Esophagus squamous epithelium (tissue), 5 donors: ENCODE results near the gene NPEPL1. TPM values are rescaled to one million over a fixed set of nuclear protein-coding genes. Genes with fewer than 3 reads are reported as not detected.

Experiments used
- DNase-seq: peaks from one replicate; lab custom pipeline; 2025; lab: John Stamatoyannopoulos, UW
- H3K27ac ChIP-seq, 4 donors: fragments of 200-600 bp; sonication (generic); one replicate each; pipeline ENCODE4 v1.5.1; 2016 to 2019; ENCODE audit warnings: mild to moderate bottlenecking in 1 of 4
- H3K27me3 ChIP-seq, 4 donors: fragments of 200-600 bp; sonication (generic); 1 replicate in 3 of 4; 2 replicates in 1 of 4; pipeline versions ENCODE4 v1.5.1 to v1.6.0; 2017 to 2021; ENCODE audit warnings: antibody characterized with exemption in 1 of 4
- H3K36me3 ChIP-seq, 3 donors: fragments of 200-600 bp; sonication (generic); one replicate each; pipeline ENCODE4 v1.5.1; 2016 to 2019
- H3K4me1 ChIP-seq, 3 donors: fragments of 200-600 bp; sonication (generic); one replicate each; pipeline ENCODE4 v1.5.1; 2017 to 2019
- H3K4me3 ChIP-seq, 4 donors: fragments of 200-600 bp; sonication (generic); 1 replicate in 3 of 4; 2 replicates in 1 of 4; pipeline ENCODE4 v1.5.1; 2016 to 2019; ENCODE audit warnings: mild to moderate bottlenecking in 2 of 4, moderate library complexity in 1 of 4
- H3K9me3 ChIP-seq, 3 donors: fragments of 200-600 bp; sonication (generic); one replicate each; pipeline ENCODE4 v1.5.1; 2016 to 2019
- CTCF ChIP-seq, 6 experiments: fragments of 450-650 bp in 4 of 6; fragments of 200-600 bp in 2 of 6; sonication (generic) in 2 of 6; IDR thresholded peaks; one replicate each; pipeline ENCODE4 v1.5.1; 2016 to 2019; ENCODE audit warnings: antibody characterized with exemption in 6 of 6, mild to moderate bottlenecking in 4 of 6, moderate library complexity in 4 of 6
- POLR2A ChIP-seq, 4 donors: fragments of 450-650 bp; IDR thresholded peaks; one replicate each; pipeline ENCODE4 v1.6.1; 2017; ENCODE audit warnings: antibody characterized with exemption in 4 of 4, mild to moderate bottlenecking in 4 of 4, moderate library complexity in 3 of 4
- WGBS, 2 donors: methylation state at CpG; one replicate each; pipeline ENCODE4 v1.1.5; 2018; 5-methylcytosine and 5-hydroxymethylcytosine counted together
- intact Hi-C: fragments of 100-400 bp; cut with DNase I; formaldehyde crosslinking; loops from one replicate; pipeline ENCODE4 v1.15.0; 2022
- total RNA-seq, 4 donors: library from RNA; depleted of rRNA; stranded (reverse); fragments of >200 nt; gene quantifications; one replicate each; pipeline ENCODE4 v1.1.0, GENCODE V29; 2016
- donor health status: DM: yes; HTN: yes; CAD: no.

NPEPL1 gene
- total RNA-seq, 4 donors from 2014 or later = 16.7 to 36.0 (median 21.0) TPM

- peaks cover 0 to 66% (median 0%) of the 10 kb centered on the region in 3 donors for H3K36me3 ChIP-seq
- H3K27me3 ChIP-seq = no peaks in the 10 kb centered on the region
- no peaks in the 10 kb centered on the region for H3K4me1 ChIP-seq
- intact Hi-C loops = no loop called here
- no peak overlapping the region for H3K4me3 ChIP-seq
- no peak for DNase-seq
- H3K9me3 ChIP-seq = no peaks in the 10 kb centered on the region
- no peak for TF ChIP-seq POLR2A (IDR thresholded peaks at IDR 0.05)
- TF ChIP-seq CTCF (IDR thresholded peaks at IDR 0.05) = no peak
- WGBS, 2 donors = 91 to 98% methylated on average over 4 to 16 of the region's 17 CpGs
- no peak overlapping the region for H3K27ac ChIP-seq
Measured at GRCh38 chr20:58710481-58711265, 18.1 kb downstream of the NPEPL1 start.

GRCh38 chr20:58711266-58712051, 18.9 kb downstream of the NPEPL1 start:
- Histone ChIP-seq H3K4me3 (no peak overlapping the region), H3K27ac (no peak overlapping the region), H3K27me3 (no peaks in the 10 kb centered on the region), H3K9me3 (no peaks in the 10 kb centered on the region), H3K4me1 (no peaks in the 10 kb centered on the region), H3K36me3 (peaks cover 0 to 65% (median 0%) of the 10 kb centered on the region in 3 donors)
- intact Hi-C loops = no loop called here
- TF ChIP-seq POLR2A (IDR thresholded peaks at IDR 0.05) (no peak), CTCF (IDR thresholded peaks at IDR 0.05) (no peak)
- DNase-seq = no peak
- WGBS, 2 donors = 98 to 100% methylated on average over 2 to 8 of the region's 21 CpGs

- Histone ChIP-seq H3K4me1 (no peaks in the 10 kb centered on the region), H3K36me3 (peaks cover 0 to 57% (median 0%) of the 10 kb centered on the region in 3 donors), H3K9me3 (no peaks in the 10 kb centered on the region), H3K4me3 (no peak overlapping the region), H3K27ac (no peak overlapping the region), H3K27me3 (no peaks in the 10 kb centered on the region)
- 77 to 87% methylated on average over 5 to 6 of the region's 19 CpGs for WGBS, 2 donors
- TF ChIP-seq CTCF (IDR thresholded peaks at IDR 0.05) = no peak
- no peak for TF ChIP-seq POLR2A (IDR thresholded peaks at IDR 0.05)
- intact Hi-C loops = no loop called here
- DNase-seq = no peak
Measured at GRCh38 chr20:58712151-58712791, 19.7 kb downstream of the NPEPL1 start.

GRCh38 chr20:58712806-58713731, 20.5 kb downstream of the NPEPL1 start:
- H3K4me3 ChIP-seq = no peak overlapping the region
- TF ChIP-seq CTCF (IDR thresholded peaks at IDR 0.05) = no peak
- TF ChIP-seq POLR2A (IDR thresholded peaks at IDR 0.05) = no peak
- DNase-seq = no peak
- no peaks in the 10 kb centered on the region for H3K27me3 ChIP-seq
- H3K9me3 ChIP-seq = no peaks in the 10 kb centered on the region
- peaks cover 0 to 50% (median 0%) of the 10 kb centered on the region in 3 donors for H3K36me3 ChIP-seq
- 82 to 87% methylated on average over 6 to 7 of the region's 24 CpGs for WGBS, 2 donors
- no peaks in the 10 kb centered on the region for H3K4me1 ChIP-seq
- intact Hi-C loops = no loop called here
- H3K27ac ChIP-seq = no peak overlapping the region
